PC-3 (cell line): ENCODE results near the gene TMEM221.

Source experiments
- EZH2 ChIP-seq: fragments of 300-600 bp; sonication (generic); IDR thresholded peaks from one replicate; pipeline ENCODE4 v1.6.1; 2017; ENCODE audit warnings: antibody characterized with exemption, mild to moderate bottlenecking, low read length; ENCODE audit not compliant: unreplicated experiment
- TF ChIP-seq, protein P1 (sequence below): fragments of 300-600 bp; sonication (generic); conservative IDR thresholded peaks from 2 replicates; pipeline ENCODE4 v1.5.1; 2017; ENCODE audit warnings: antibody characterized with exemption, low read depth, mild to moderate bottlenecking, low read length

DNA sequence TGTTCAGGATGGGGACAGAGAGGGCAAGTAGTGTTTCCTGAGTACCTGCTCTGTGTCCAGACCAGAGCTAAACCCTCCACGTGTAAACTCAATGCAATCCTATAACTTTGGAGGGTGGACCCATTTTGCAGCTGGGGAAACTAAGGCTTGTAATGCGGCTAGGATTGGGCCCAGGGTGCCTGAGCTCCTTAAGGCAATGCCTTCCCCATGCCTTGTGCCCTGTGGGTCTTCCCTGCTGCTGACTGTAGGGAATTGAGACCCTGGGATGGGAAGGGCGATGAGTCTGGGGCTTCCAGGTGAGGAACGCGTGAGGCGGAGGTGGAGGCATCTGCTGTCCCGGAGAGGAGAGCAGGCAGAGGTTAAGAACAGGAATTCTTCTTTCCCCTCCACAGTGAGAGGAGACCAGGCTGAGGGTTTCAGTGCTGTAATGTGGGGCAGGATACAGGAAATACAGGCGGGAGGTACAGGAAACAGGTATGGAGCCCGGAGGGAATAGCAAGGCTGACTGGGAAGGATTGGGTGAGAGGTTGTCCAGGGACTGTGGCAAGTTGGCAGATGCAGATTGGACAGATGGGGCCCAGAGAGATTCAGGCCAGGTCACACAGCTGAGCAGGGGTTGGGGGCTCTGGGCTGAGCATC lies 41.0 kb upstream of the TMEM221 start:
- TF ChIP-seq, protein P1, sequence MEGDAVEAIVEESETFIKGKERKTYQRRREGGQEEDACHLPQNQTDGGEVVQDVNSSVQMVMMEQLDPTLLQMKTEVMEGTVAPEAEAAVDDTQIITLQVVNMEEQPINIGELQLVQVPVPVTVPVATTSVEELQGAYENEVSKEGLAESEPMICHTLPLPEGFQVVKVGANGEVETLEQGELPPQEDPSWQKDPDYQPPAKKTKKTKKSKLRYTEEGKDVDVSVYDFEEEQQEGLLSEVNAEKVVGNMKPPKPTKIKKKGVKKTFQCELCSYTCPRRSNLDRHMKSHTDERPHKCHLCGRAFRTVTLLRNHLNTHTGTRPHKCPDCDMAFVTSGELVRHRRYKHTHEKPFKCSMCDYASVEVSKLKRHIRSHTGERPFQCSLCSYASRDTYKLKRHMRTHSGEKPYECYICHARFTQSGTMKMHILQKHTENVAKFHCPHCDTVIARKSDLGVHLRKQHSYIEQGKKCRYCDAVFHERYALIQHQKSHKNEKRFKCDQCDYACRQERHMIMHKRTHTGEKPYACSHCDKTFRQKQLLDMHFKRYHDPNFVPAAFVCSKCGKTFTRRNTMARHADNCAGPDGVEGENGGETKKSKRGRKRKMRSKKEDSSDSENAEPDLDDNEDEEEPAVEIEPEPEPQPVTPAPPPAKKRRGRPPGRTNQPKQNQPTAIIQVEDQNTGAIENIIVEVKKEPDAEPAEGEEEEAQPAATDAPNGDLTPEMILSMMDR = peak; percentile 28
- TF ChIP-seq EZH2 = no peak
